WTC11 (cell line): ENCODE measurements around the gene DNAH8. TPM values are rescaled to one million over a fixed set of nuclear protein-coding genes. Genes with fewer than 3 reads are reported as not detected.

Experiments used
- ATAC-seq: fragments of 200-7000 bp; cut with Tn5 transposase; 2 replicates; pipeline ENCODE4 v1.10.0; 2021; ENCODE audit warnings: mild to moderate bottlenecking, moderate library complexity
- CTCF ChIA-PET: fragments of 300-600 bp; sonication (Branson Sonifier 250); formaldehyde crosslinking; loops from one replicate; lab custom pipeline; 2021; ENCODE audit warnings: antibody characterized with exemption; lab: Charles Lee
- POLR2A ChIA-PET: fragments of 350-600 bp; sonication (Branson Sonifier 250); formaldehyde crosslinking; loops from one replicate; lab custom pipeline; 2021; ENCODE audit warnings: antibody characterized with exemption; lab: Charles Lee
- DNase-seq: peaks from one replicate; pipeline ENCODE4 v3.0.0; 2021; ENCODE audit warnings: low spot score
- H3K27ac Mint-ChIP-seq: 2 replicates; pipeline ENCODE4 v1.8.0; 2021; ENCODE audit warnings: mixed read lengths
- H3K27me3 Mint-ChIP-seq: 2 replicates; pipeline ENCODE4 v1.8.0; 2021; ENCODE audit warnings: low read depth, mild to moderate bottlenecking, moderate library complexity, mixed read lengths
- H3K36me3 Mint-ChIP-seq: 2 replicates; pipeline ENCODE4 v1.8.0; 2021; ENCODE audit warnings: mixed read lengths
- H3K4me1 Mint-ChIP-seq: 2 replicates; pipeline ENCODE4 v1.8.0; 2022; ENCODE audit warnings: mixed read lengths
- H3K4me3 Mint-ChIP-seq: 2 replicates; pipeline ENCODE4 v1.8.0; 2021; ENCODE audit warnings: mild to moderate bottlenecking, moderate library complexity, mixed read lengths
- H3K9me3 Mint-ChIP-seq: 2 replicates; pipeline ENCODE4 v1.8.0; 2021; ENCODE audit warnings: mixed read lengths
- CDX4 ChIP-seq: fragments of 250-450 bp; sonication (Bioruptor Pico); IDR thresholded peaks from 2 replicates; pipeline ENCODE4 v1.9.0; 2021; ENCODE audit warnings: moderate library complexity, mild to moderate bottlenecking, inconsistent platforms, borderline replicate concordance
- ESRRA ChIP-seq: sonication (generic); formaldehyde crosslinking; IDR thresholded peaks from 2 replicates; pipeline ENCODE4 v1.8.1; 2022; ENCODE audit warnings: mild to moderate bottlenecking, missing genetic modification reagents, borderline replicate concordance
- FOXK1 ChIP-seq: sonication (generic); formaldehyde crosslinking; IDR thresholded peaks from 2 replicates; pipeline ENCODE4 v1.8.0; 2022; ENCODE audit warnings: mild to moderate bottlenecking, moderate library complexity, missing genetic modification reagents
- NFATC4 ChIP-seq: fragments of 250-450 bp; sonication (Bioruptor Pico); IDR thresholded peaks from 2 replicates; pipeline ENCODE4 v1.9.0; 2021; ENCODE audit warnings: mild to moderate bottlenecking
- STAT6 ChIP-seq: sonication (generic); formaldehyde crosslinking; conservative IDR thresholded peaks from 2 replicates; pipeline ENCODE4 v1.8.1; 2023; ENCODE audit warnings: mild to moderate bottlenecking, low read depth, missing genetic modification reagents, moderate library complexity
- TP53 ChIP-seq: sonication (generic); formaldehyde crosslinking; IDR thresholded peaks from 2 replicates; pipeline ENCODE4 v1.8.1; 2023; ENCODE audit warnings: mild to moderate bottlenecking, missing genetic modification reagents
- ZNF263 ChIP-seq: sonication (generic); formaldehyde crosslinking; IDR thresholded peaks from 2 replicates; pipeline ENCODE4 v1.8.1; 2022; ENCODE audit warnings: low read depth, mild to moderate bottlenecking, moderate library complexity, missing genetic modification reagents
- ZNF423 ChIP-seq: fragments of 250-450 bp; sonication (Bioruptor Pico); IDR thresholded peaks from 2 replicates; pipeline ENCODE4 v2.1.2; 2022; ENCODE audit warnings: mild to moderate bottlenecking, moderate library complexity
- ZNF532 ChIP-seq: fragments of 250-450 bp; sonication (Bioruptor Pico); IDR thresholded peaks from 2 replicates; pipeline ENCODE4 v1.9.0; 2021; ENCODE audit warnings: mild to moderate bottlenecking, borderline replicate concordance
- total RNA-seq: library from RNA; stranded (reverse); gene quantifications from 3 replicates; pipeline ENCODE4 v1.2.3, GENCODE V29; 2021
- TF ChIP-seq, protein P1 (sequence below): sonication (generic); formaldehyde crosslinking; IDR thresholded peaks from 2 replicates; pipeline ENCODE4 v1.8.1; 2023; ENCODE audit warnings: mild to moderate bottlenecking, missing genetic modification reagents, moderate library complexity
- TF ChIP-seq, protein P2 (sequence below): sonication (generic); formaldehyde crosslinking; IDR thresholded peaks from 2 replicates; pipeline ENCODE4 v1.8.1; 2023; ENCODE audit warnings: mild to moderate bottlenecking, missing genetic modification reagents, borderline replicate concordance

Gene DNAH8
- total RNA-seq, 1 experiment from 2014 or later, result 0.02 TPM

- TF ChIP-seq TP53 (CRISPR knock-in tag) (no peak), FOXK1 (CRISPR knock-in tag) (no peak)
- H3K9me3 Mint-ChIP-seq, result no peaks in the 10 kb centered on the region
- H3K27ac Mint-ChIP-seq, result no peak overlapping the region
- ChIA-PET POLR2A (no interaction called here), CTCF (no interaction called here)
- no peak overlapping the region for H3K4me3 Mint-ChIP-seq
- H3K4me1 Mint-ChIP-seq, result peaks cover 10% of the 10 kb centered on the region
- DNase-seq (no peak), ATAC-seq (no peak)
- H3K36me3 Mint-ChIP-seq, result peaks cover 19% of the 10 kb centered on the region
- no peaks in the 10 kb centered on the region for H3K27me3 Mint-ChIP-seq
Observed at GRCh38 chr6:38687549-38687948, 27.6 kb upstream of the DNAH8 start.

GRCh38 chr6:38688579-38689087 lies 26.5 kb upstream of the DNAH8 start:
- no peak for TF ChIP-seq ZNF423
- TF ChIP-seq, protein P1, sequence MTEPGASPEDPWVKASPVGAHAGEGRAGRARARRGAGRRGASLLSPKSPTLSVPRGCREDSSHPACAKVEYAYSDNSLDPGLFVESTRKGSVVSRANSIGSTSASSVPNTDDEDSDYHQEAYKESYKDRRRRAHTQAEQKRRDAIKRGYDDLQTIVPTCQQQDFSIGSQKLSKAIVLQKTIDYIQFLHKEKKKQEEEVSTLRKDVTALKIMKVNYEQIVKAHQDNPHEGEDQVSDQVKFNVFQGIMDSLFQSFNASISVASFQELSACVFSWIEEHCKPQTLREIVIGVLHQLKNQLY (CRISPR knock-in tag), result no peak
- TF ChIP-seq ZNF263 (CRISPR knock-in tag), result peak; percentile 27; the same call in 1 of the 2 replicates
- TF ChIP-seq CDX4 (CRISPR knock-in tag), result no peak
- no peaks in the 10 kb centered on the region for H3K27me3 Mint-ChIP-seq
- H3K4me1 Mint-ChIP-seq, result peaks cover 10% of the 10 kb centered on the region
- H3K4me3 Mint-ChIP-seq, result no peak overlapping the region
- peak overlapping the region; percentile 85 for H3K27ac Mint-ChIP-seq
- H3K9me3 Mint-ChIP-seq, result no peaks in the 10 kb centered on the region
- peaks cover 9% of the 10 kb centered on the region for H3K36me3 Mint-ChIP-seq
- POLR2A ChIA-PET, result no interaction called here
- CTCF ChIA-PET, result interaction anchor here (0.7 kb wide), 1 partner anchor 85 kb away, joined by 3 read pairs; no protein-coding TSS in a partner anchor
- peak; percentile 75 for ATAC-seq
- DNase-seq, result peak; percentile 20

DNA sequence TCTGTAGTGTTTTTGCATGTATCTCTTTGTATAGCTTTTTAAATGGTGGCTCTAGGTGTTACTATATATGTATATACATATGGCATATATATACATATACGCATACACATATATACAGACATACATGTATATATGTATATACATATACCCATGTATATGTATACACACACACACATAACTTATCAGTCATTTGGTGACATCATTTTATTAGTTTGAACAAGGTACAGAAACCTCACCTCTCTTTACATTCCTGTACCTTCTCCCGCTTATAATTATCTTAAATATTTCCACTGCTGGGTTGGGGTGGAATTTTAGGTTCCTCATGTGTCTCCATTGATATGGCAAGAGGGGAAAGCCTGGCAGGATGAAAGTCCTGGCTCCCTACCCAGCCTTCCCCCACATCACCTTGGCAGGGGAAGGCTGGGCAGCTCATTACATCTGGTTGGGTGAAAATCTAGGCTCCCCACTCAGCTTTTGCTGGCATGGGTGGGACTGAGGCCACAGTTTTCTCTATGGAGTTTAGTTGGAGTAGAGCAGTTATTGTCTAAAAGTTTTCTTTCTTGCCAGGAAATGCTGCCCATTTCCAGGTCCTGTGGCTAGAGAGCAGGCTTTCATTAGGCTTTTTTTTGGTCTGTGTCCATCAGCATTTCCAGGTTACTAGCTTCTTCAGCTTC lies 19.7 kb upstream of the DNAH8 start:
- ATAC-seq (no peak), DNase-seq (no peak)
- Mint-ChIP-seq H3K4me3 (no peak overlapping the region), H3K4me1 (no peaks in the 10 kb centered on the region)
- TF ChIP-seq NFATC4 (no peak), ESRRA (CRISPR knock-in tag) (no peak), ZNF532 (CRISPR knock-in tag) (no peak)
- TF ChIP-seq, all 79 proteins: peak for 0
- peaks cover 27% of the 10 kb centered on the region for H3K9me3 Mint-ChIP-seq
- CTCF ChIA-PET, result no interaction called here
- peaks cover 27% of the 10 kb centered on the region for H3K36me3 Mint-ChIP-seq
- POLR2A ChIA-PET, result no interaction called here
- no peak overlapping the region for H3K27ac Mint-ChIP-seq
- peaks cover 3% of the 10 kb centered on the region for H3K27me3 Mint-ChIP-seq

- no peak overlapping the region for H3K4me3 Mint-ChIP-seq
- POLR2A ChIA-PET, result no interaction called here
- peaks cover 33% of the 10 kb centered on the region for H3K36me3 Mint-ChIP-seq
- TF ChIP-seq, protein P2, sequence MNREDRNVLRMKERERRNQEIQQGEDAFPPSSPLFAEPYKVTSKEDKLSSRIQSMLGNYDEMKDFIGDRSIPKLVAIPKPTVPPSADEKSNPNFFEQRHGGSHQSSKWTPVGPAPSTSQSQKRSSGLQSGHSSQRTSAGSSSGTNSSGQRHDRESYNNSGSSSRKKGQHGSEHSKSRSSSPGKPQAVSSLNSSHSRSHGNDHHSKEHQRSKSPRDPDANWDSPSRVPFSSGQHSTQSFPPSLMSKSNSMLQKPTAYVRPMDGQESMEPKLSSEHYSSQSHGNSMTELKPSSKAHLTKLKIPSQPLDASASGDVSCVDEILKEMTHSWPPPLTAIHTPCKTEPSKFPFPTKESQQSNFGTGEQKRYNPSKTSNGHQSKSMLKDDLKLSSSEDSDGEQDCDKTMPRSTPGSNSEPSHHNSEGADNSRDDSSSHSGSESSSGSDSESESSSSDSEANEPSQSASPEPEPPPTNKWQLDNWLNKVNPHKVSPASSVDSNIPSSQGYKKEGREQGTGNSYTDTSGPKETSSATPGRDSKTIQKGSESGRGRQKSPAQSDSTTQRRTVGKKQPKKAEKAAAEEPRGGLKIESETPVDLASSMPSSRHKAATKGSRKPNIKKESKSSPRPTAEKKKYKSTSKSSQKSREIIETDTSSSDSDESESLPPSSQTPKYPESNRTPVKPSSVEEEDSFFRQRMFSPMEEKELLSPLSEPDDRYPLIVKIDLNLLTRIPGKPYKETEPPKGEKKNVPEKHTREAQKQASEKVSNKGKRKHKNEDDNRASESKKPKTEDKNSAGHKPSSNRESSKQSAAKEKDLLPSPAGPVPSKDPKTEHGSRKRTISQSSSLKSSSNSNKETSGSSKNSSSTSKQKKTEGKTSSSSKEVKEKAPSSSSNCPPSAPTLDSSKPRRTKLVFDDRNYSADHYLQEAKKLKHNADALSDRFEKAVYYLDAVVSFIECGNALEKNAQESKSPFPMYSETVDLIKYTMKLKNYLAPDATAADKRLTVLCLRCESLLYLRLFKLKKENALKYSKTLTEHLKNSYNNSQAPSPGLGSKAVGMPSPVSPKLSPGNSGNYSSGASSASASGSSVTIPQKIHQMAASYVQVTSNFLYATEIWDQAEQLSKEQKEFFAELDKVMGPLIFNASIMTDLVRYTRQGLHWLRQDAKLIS (CRISPR knock-in tag), result no peak
- TF ChIP-seq STAT6 (CRISPR knock-in tag), result no peak
- TF ChIP-seq NFATC4, result no peak
- CTCF ChIA-PET, result no interaction called here
- H3K27ac Mint-ChIP-seq, result no peak overlapping the region
- peaks cover 3% of the 10 kb centered on the region for H3K27me3 Mint-ChIP-seq
- H3K9me3 Mint-ChIP-seq, result peaks cover 30% of the 10 kb centered on the region
- DNase-seq, result no peak
- ATAC-seq, result no peak
- no peaks in the 10 kb centered on the region for H3K4me1 Mint-ChIP-seq
Observed at GRCh38 chr6:38695933-38696332, 19.2 kb upstream of the DNAH8 start.
